Ishikawa (cell line): Measurements from ENCODE around the gene ZMYND8.

ENCODE experiments used
- CEBPB ChIP-seq: IDR thresholded peaks from 2 replicates; pipeline ENCODE4 v1.6.1; 2012
- EP300 ChIP-seq: IDR thresholded peaks from 2 replicates; pipeline ENCODE4 v1.6.1; 2012; ENCODE audit warnings: borderline replicate concordance
- FOXM1 ChIP-seq: IDR thresholded peaks from 2 replicates; pipeline ENCODE4 v1.6.1; 2012; ENCODE audit warnings: low read depth, borderline replicate concordance
- NFIC ChIP-seq: IDR thresholded peaks from 2 replicates; pipeline ENCODE4 v1.6.1; 2012
- RAD21 ChIP-seq: IDR thresholded peaks from 2 replicates; pipeline ENCODE4 v1.6.1; 2012; ENCODE audit warnings: low read depth
- TAF1 ChIP-seq: IDR thresholded peaks from 2 replicates; pipeline ENCODE4 v1.6.1; 2012; ENCODE audit warnings: low read depth, mild to moderate bottlenecking
- TEAD4 ChIP-seq: IDR thresholded peaks from 2 replicates; pipeline ENCODE4 v1.6.1; 2012
- YY1 ChIP-seq: IDR thresholded peaks from 2 replicates; pipeline ENCODE4 v1.6.1; 2012; ENCODE audit warnings: low read depth
- TF ChIP-seq, protein P1 (sequence below): IDR thresholded peaks from 2 replicates; pipeline ENCODE4 v1.6.1; 2012; ENCODE audit warnings: low read depth, mild to moderate bottlenecking

DNA sequence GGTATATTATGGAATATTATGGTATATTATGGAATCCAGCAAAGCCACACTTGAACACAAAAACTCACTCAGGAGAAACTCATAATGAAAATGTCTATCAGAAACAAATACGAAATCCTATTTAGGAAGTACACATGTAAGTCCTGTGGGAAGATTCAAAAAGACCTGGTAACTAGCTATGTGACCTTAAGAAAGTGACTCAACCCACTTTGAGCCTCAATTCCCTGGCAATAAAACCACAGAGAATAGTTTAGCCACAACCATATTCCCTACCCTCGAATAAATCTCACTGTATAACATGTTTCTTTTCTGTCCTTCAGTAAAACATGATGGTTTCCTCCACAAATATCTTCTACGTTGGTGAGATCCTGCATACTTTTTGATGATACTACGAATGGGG lies 56.4 kb downstream of the ZMYND8 start:
- TF ChIP-seq NFIC (no peak), TEAD4 (no peak), EP300 (no peak), RAD21 (no peak), FOXM1 (no peak), YY1 (no peak), TAF1 (no peak), CEBPB (no peak)
- TF ChIP-seq, protein P1, sequence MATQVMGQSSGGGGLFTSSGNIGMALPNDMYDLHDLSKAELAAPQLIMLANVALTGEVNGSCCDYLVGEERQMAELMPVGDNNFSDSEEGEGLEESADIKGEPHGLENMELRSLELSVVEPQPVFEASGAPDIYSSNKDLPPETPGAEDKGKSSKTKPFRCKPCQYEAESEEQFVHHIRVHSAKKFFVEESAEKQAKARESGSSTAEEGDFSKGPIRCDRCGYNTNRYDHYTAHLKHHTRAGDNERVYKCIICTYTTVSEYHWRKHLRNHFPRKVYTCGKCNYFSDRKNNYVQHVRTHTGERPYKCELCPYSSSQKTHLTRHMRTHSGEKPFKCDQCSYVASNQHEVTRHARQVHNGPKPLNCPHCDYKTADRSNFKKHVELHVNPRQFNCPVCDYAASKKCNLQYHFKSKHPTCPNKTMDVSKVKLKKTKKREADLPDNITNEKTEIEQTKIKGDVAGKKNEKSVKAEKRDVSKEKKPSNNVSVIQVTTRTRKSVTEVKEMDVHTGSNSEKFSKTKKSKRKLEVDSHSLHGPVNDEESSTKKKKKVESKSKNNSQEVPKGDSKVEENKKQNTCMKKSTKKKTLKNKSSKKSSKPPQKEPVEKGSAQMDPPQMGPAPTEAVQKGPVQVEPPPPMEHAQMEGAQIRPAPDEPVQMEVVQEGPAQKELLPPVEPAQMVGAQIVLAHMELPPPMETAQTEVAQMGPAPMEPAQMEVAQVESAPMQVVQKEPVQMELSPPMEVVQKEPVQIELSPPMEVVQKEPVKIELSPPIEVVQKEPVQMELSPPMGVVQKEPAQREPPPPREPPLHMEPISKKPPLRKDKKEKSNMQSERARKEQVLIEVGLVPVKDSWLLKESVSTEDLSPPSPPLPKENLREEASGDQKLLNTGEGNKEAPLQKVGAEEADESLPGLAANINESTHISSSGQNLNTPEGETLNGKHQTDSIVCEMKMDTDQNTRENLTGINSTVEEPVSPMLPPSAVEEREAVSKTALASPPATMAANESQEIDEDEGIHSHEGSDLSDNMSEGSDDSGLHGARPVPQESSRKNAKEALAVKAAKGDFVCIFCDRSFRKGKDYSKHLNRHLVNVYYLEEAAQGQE = no peak
